Endometrium (tissue), 2 donors: ENCODE results near the gene EGFR.

Experiments used
- FAIRE-seq: peaks from 2 replicates; lab custom pipeline; 2012; peaks lifted over from hg19 to GRCh38; lab: Jason Lieb, UNC
- donor health status: control.
- donor health status: control.

Gene EGFR

GRCh38 chr7:55101359-55101758 is 82.5 kb downstream of the EGFR start:
- FAIRE-seq = no peak

- FAIRE-seq = no peak
Observed at GRCh38 chr7:55104123-55104522, 85.3 kb downstream of the EGFR start.

- FAIRE-seq = no peak
Observed at GRCh38 chr7:55104712-55105433, 86.1 kb downstream of the EGFR start.

- no peak for FAIRE-seq
Observed at GRCh38 chr7:55105952-55106351, 87.1 kb downstream of the EGFR start.

GRCh38 chr7:55107946-55108345 is 89.1 kb downstream of the EGFR start:
- FAIRE-seq = no peak

GRCh38 chr7:55108401-55108800 is 89.6 kb downstream of the EGFR start:
- no peak for FAIRE-seq

- FAIRE-seq = no peak
Observed at GRCh38 chr7:55108818-55109217, 90.0 kb downstream of the EGFR start.

GRCh38 chr7:55109404-55110167 is 90.8 kb downstream of the EGFR start:
- peak; percentile 62 for FAIRE-seq

- no peak for FAIRE-seq
Observed at GRCh38 chr7:55110282-55110992, 91.6 kb downstream of the EGFR start.

GRCh38 chr7:55110993-55111361 is 92.2 kb downstream of the EGFR start:
- no peak for FAIRE-seq

GRCh38 chr7:55112056-55112455 is 93.2 kb downstream of the EGFR start:
- no peak for FAIRE-seq

- FAIRE-seq = no peak
Observed at GRCh38 chr7:55113760-55114540, 95.1 kb downstream of the EGFR start.

- FAIRE-seq = no peak
Observed at GRCh38 chr7:55117286-55117685, 98.5 kb downstream of the EGFR start.

- no peak for FAIRE-seq
Observed at GRCh38 chr7:55118426-55118825, 99.6 kb downstream of the EGFR start.

GRCh38 chr7:55119571-55119970 is 100.8 kb downstream of the EGFR start:
- FAIRE-seq = no peak

- FAIRE-seq = no peak
Observed at GRCh38 chr7:55120074-55120473, 101.3 kb downstream of the EGFR start.

- no peak for FAIRE-seq
Observed at GRCh38 chr7:55120501-55121198, 101.8 kb downstream of the EGFR start.

- no peak for FAIRE-seq
Observed at GRCh38 chr7:55121249-55121648, 102.4 kb downstream of the EGFR start.

- no peak for FAIRE-seq
Observed at GRCh38 chr7:55122263-55122662, 103.4 kb downstream of the EGFR start.

- no peak for FAIRE-seq
Observed at GRCh38 chr7:55124989-55125875, 106.4 kb downstream of the EGFR start.

GRCh38 chr7:55127135-55127551 is 108.3 kb downstream of the EGFR start:
- FAIRE-seq = no peak
